Transverse colon (tissue), 4 donors: ENCODE measurements around the gene WIPF3.

Source experiments
- POLR2A ChIP-seq: fragments of 450-650 bp; IDR thresholded peaks from one replicate; pipeline ENCODE4 v1.6.1; 2016; ENCODE audit warnings: antibody characterized with exemption, mild to moderate bottlenecking, moderate library complexity
- POLR2AphosphoS5 ChIP-seq, 3 donors: sonication (generic); formaldehyde crosslinking; IDR thresholded peaks; one replicate each; pipeline ENCODE4 v1.6.1; 2016; ENCODE audit warnings: antibody characterized with exemption in 3 of 3
- TF ChIP-seq, protein P1 (sequence below), 5 experiments: fragments of 200-600 bp in 3 of 5; fragments of 450-650 bp in 2 of 5; sonication (generic) in 3 of 5; IDR thresholded peaks; 1 replicate in 2 of 5; 2 replicates in 3 of 5; pipeline ENCODE4 v1.5.1; 2016 to 2017; ENCODE audit warnings: antibody characterized with exemption in 5 of 5, inconsistent platforms in 3 of 5, mild to moderate bottlenecking in 2 of 5, moderate library complexity in 1 of 5

DNA sequence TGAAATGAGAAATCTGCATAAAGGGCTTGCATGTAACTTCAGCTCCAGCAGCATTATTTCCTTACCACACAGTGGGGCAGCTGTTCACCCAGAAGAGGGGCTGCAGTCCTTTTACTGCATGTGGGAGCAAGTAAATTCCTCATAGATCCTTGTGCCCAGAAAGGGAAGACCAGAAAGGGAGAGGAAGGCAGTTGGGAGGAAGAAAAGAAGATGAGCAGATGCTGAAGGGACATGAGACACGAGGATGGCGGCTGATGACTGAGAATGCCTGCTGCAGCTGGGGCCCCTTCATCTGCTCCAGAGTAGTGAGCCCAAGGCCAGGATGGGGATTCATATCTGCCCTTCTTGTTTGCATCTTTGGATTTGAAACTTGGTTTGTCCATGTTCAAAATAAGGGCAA, 80.5 kb downstream of the WIPF3 start:
- TF ChIP-seq, protein P1, sequence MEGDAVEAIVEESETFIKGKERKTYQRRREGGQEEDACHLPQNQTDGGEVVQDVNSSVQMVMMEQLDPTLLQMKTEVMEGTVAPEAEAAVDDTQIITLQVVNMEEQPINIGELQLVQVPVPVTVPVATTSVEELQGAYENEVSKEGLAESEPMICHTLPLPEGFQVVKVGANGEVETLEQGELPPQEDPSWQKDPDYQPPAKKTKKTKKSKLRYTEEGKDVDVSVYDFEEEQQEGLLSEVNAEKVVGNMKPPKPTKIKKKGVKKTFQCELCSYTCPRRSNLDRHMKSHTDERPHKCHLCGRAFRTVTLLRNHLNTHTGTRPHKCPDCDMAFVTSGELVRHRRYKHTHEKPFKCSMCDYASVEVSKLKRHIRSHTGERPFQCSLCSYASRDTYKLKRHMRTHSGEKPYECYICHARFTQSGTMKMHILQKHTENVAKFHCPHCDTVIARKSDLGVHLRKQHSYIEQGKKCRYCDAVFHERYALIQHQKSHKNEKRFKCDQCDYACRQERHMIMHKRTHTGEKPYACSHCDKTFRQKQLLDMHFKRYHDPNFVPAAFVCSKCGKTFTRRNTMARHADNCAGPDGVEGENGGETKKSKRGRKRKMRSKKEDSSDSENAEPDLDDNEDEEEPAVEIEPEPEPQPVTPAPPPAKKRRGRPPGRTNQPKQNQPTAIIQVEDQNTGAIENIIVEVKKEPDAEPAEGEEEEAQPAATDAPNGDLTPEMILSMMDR (IDR thresholded peaks at IDR 0.05), result no peak
- no peak for TF ChIP-seq POLR2A
- TF ChIP-seq POLR2AphosphoS5 (IDR thresholded peaks at IDR 0.05), result no peak
